Adrenal gland (tissue), 12 donors: ENCODE results near the gene ERICH6. TPM values are rescaled to one million over a fixed set of nuclear protein-coding genes. Genes with fewer than 3 reads are reported as not detected.

Source experiments
- DNase-seq, 7 donors: peaks; one replicate each; pipeline ENCODE4 v3.0.0-alpha.2; 2019 to 2020
- H3K27ac ChIP-seq, 5 donors: fragments of 200-600 bp; sonication (generic) in 4 of 5; 1 replicate in 3 of 5; 2 replicates in 2 of 5; pipeline versions ENCODE4 v1.5.1 to v1.8.0; 2016 to 2020; ENCODE audit warnings: mild to moderate bottlenecking in 1 of 5
- H3K27me3 ChIP-seq: fragments of 200-600 bp; 2 replicates; pipeline ENCODE4 v1.8.0; 2021
- H3K36me3 ChIP-seq, 2 donors: fragments of 200-600 bp; replicated peaks in 1 of 2; 1 replicate in 1 of 2; 2 replicates in 1 of 2; pipeline versions ENCODE4 v1.5.1 to v1.8.0; 2018 to 2022
- H3K4me1 ChIP-seq, 2 donors: fragments of 200-600 bp; replicated peaks in 1 of 2; 1 replicate in 1 of 2; 2 replicates in 1 of 2; pipeline versions ENCODE4 v1.5.1 to v1.8.0; 2018 to 2021
- H3K4me3 ChIP-seq, 4 donors: fragments of 200-600 bp; sonication (generic) in 3 of 4; one replicate each; pipeline ENCODE4 v1.5.1; 2016 to 2018
- H3K9me3 ChIP-seq, 3 donors: fragments of 200-600 bp; sonication (generic) in 1 of 3; replicated peaks in 1 of 3; 1 replicate in 2 of 3; 2 replicates in 1 of 3; pipeline versions ENCODE4 v1.5.1 to v1.8.0; 2016 to 2021
- POLR2A ChIP-seq, 2 donors: fragments of 450-650 bp; IDR thresholded peaks; one replicate each; pipeline ENCODE4 v1.6.1; 2017; ENCODE audit warnings: antibody characterized with exemption in 2 of 2, mild to moderate bottlenecking in 2 of 2, moderate library complexity in 1 of 2
- WGBS, 4 donors: extraction: QIAGEN DNeasy Blood & Tissue Kit in 2 of 4; methylation state at CpG; one replicate each; pipeline versions ENCODE4 v1.1.5 to v1.1.7; 2013 to 2017; 5-methylcytosine and 5-hydroxymethylcytosine counted together
- intact Hi-C, 2 donors: fragments of 100-400 bp; cut with DNase I; formaldehyde crosslinking; loops; one replicate each; pipeline versions ENCODE4 v1.14.1 to v1.15.0; 2022 to 2023
- polyA plus RNA-seq, 3 donors: library from polyadenylated mRNA; stranded (reverse); fragments of 200-250 nt in 2 of 3; fragments of 350-450 nt in 1 of 3; fragmentation: Illumina TruSeq in 1 of 3; extraction: RNeasy Lipid Tissue Mini Kit (QIAGEN cat#74804) in 1 of 3; gene quantifications; one replicate each; pipeline ENCODE4 v1.2.3, GENCODE V29; 2013 to 2014
- total RNA-seq, 9 donors: library from RNA; depleted of rRNA in 4 of 9; stranded (reverse); fragments of >200 nt in 4 of 9; fragments of 120-200 nt in 1 of 9; fragmentation: NEBNext Ultra II Directional in 1 of 9; extraction: Animal tissue kit (Norgen Biotek cat#: 25700) in 1 of 9; gene quantifications; one replicate each; pipeline versions ENCODE4 v1.1.0 to v1.2.4, GENCODE V29; 2013 to 2023
- TF ChIP-seq, protein P1 (sequence below), 6 experiments: fragments of 450-650 bp in 4 of 6; fragments of 200-600 bp in 2 of 6; sonication (generic) in 1 of 6; IDR thresholded peaks; 1 replicate in 5 of 6; 2 replicates in 1 of 6; pipeline versions ENCODE4 v1.5.1 to v1.8.0; 2016 to 2021; ENCODE audit warnings: antibody characterized with exemption in 6 of 6, mild to moderate bottlenecking in 2 of 6, moderate library complexity in 1 of 6
- donor health status: healthy with polysubstance abuse.
- donor health status: Bipolar disorder and iron deficiency.
- donor health status: DM: yes; HTN: yes; CAD: no.
- donor health status: DM: no; HTN: no; CAD: no.
- donor health status: DM: no; HTN: no; CAD: no.
- donor health status: DM: yes; HTN: yes; CAD: no.

The ERICH6 gene
- total and polyA plus RNA-seq, 12 donors: 0.22 to 0.55 (median 0.46) TPM; not detected in 8

DNA sequence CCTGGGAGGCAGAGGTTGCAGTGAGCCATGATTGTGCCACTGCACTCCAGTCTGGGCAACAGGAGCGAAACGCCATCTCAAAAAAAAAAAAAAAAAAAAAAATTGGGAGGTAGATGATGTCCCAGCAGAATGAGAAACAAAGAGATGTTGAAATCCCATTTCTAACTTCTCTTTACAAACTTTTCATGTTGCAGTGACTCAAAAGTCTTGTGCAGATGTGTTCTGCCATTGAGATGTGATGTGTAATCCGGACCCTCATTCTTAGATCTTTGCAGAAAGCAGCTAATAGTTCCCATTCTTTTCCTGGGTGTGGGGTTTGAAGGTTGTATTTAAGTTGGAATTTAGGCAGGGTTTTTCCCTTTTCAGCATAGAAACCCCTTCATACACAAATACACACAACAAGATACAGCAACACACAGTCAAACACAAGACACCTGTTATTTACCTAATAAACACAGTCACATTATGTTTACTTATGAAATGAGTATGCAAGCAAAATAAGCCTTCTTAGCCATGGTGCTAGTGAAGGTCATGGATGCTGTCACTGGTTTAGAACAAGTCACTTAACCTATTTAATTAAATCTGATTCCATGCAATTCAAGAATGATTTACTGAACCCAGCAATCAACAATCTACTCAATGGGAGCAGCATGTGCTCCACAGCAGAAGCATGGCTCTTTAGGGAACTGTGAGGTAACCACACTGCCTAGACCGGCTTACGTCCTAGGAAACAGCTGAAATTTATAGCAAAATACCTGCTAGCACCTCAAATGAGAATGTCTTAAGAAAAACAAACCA, 44.4 kb upstream of the ERICH6 start:
- H3K27ac ChIP-seq: peak overlapping the region; percentile 41 to 87 (median 75)
- intact Hi-C loops: no loop called here

DNA sequence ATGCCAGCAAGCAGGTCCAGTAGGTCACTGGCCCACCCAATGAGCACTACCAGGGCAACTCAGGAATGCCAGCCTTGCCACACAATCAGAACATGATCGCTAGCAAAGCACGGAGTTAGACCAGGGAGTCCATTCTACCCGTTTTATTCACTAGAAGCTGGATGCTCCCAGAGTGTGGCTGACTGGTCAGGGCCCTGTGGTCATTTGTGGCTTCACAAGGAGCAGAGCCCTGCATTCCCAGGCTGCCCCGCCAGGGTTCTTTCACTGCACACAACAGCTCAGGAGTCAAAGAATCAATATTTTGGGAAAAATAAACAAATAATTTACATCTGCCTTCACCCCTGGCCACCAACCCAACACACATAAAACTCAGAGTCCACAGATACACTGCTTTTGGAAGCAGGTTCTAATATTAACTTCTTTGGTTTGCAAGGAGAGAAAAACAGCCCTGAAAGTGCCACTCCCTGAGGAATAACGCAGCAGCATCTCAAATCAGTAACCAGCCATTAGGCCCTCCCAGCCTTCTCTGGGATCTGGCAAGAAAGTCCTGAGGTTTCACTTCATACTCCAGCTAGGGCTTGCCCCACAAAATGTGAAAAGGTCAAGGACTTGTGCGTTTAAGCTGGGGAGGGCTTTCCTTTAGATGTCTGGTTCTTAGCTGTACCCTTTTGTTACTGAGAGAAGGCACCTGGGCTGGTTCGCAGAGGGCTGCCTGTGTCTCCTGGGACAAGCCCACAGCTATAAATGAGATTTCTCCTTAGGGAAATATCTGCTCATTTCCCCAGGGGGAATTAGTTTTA, 43.3 kb upstream of the ERICH6 start:
- H3K4me3 ChIP-seq: no peak overlapping the region
- H3K9me3 ChIP-seq: no peaks in the 10 kb centered on the region
- H3K27me3 ChIP-seq: no peaks in the 10 kb centered on the region
- TF ChIP-seq, protein P1, sequence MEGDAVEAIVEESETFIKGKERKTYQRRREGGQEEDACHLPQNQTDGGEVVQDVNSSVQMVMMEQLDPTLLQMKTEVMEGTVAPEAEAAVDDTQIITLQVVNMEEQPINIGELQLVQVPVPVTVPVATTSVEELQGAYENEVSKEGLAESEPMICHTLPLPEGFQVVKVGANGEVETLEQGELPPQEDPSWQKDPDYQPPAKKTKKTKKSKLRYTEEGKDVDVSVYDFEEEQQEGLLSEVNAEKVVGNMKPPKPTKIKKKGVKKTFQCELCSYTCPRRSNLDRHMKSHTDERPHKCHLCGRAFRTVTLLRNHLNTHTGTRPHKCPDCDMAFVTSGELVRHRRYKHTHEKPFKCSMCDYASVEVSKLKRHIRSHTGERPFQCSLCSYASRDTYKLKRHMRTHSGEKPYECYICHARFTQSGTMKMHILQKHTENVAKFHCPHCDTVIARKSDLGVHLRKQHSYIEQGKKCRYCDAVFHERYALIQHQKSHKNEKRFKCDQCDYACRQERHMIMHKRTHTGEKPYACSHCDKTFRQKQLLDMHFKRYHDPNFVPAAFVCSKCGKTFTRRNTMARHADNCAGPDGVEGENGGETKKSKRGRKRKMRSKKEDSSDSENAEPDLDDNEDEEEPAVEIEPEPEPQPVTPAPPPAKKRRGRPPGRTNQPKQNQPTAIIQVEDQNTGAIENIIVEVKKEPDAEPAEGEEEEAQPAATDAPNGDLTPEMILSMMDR (IDR thresholded peaks at IDR 0.05): no peak
- no peak for TF ChIP-seq POLR2A (IDR thresholded peaks at IDR 0.05)
- H3K36me3 ChIP-seq: peaks cover 0 to 5% of the 10 kb centered on the region in 2 donors
- WGBS, 4 donors: 56 to 64% (median 63%) methylated on average over 5 to 7 of the region's 7 CpGs
- H3K27ac ChIP-seq: peak overlapping the region; percentile 41 to 87 (median 75)
- intact Hi-C loops: no loop called here
- peak in 1 of 7 donors; percentile 40 for DNase-seq
- H3K4me1 ChIP-seq: peaks cover 72 to 97% of the 10 kb centered on the region in 2 donors

More for the DNA sequence above, 44.4 kb upstream of the ERICH6 start:
- no peaks in the 10 kb centered on the region for H3K27me3 ChIP-seq
- DNase-seq: peak in 2 of 7 donors; percentile 8 to 18
- H3K36me3 ChIP-seq: peaks cover 0 to 5% of the 10 kb centered on the region in 2 donors
- peaks cover 74 to 97% of the 10 kb centered on the region in 2 donors for H3K4me1 ChIP-seq
- H3K4me3 ChIP-seq: no peak overlapping the region
- TF ChIP-seq POLR2A (IDR thresholded peaks at IDR 0.05): peak in 1 of 2 donors; percentile 31
- TF ChIP-seq, protein P1 (IDR thresholded peaks at IDR 0.05): no peak
- no peaks in the 10 kb centered on the region for H3K9me3 ChIP-seq
- 40 to 65% (median 44%) methylated on average over 5 of the region's 5 CpGs for WGBS, 4 donors

DNA sequence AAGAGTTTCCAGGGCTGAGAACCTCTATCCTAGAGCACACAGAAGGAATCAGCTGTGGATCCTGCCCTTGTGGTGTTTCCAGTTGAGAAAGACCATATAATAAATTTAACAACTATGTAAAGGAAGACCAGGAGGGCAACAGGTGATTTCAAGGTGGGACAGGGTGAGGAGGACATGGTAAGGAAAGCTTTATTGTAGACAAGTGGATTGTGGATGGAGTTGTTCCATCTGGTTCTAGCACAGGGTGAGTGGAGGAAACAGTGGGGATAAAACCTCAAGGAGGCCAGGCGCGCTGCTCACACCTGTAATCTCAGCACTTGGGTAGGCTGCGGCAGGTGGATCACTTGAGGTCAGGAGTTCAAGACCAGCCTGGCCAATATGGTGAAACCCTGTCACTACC, 42.1 kb upstream of the ERICH6 start:
- WGBS, 4 donors: 98 to 100% (median 99%) methylated on average over 3 of the region's 3 CpGs
- Histone ChIP-seq H3K4me3 (no peak overlapping the region), H3K27ac (peak overlapping the region in 3 of 5 donors; percentile 78 to 87 (median 85)), H3K36me3 (peaks cover 0 to 5% of the 10 kb centered on the region in 2 donors), H3K9me3 (no peaks in the 10 kb centered on the region), H3K27me3 (no peaks in the 10 kb centered on the region), H3K4me1 (peaks cover 77 to 97% of the 10 kb centered on the region in 2 donors)
- TF ChIP-seq, protein P1 (IDR thresholded peaks at IDR 0.05): no peak
- no peak for TF ChIP-seq POLR2A (IDR thresholded peaks at IDR 0.05)
- peak in 1 of 7 donors; percentile 19 for DNase-seq
- intact Hi-C loops: no loop called here

DNA sequence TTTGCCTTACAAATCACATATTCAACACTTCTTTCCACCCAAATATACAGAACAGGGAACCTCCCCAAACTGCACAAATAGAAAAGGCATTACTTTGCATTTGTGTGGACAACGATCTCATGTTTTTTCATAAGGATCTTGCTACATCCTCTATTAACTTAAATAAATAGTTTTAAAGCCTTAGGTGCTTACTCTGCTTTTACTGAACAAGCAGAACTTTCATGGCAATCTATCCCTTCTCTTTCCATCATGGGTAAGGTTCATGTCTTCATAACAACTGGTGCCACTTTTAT, 41.1 kb upstream of the ERICH6 start:
- no peak overlapping the region for H3K4me3 ChIP-seq
- 21 to 28% (median 23%) methylated on average over 1 of the region's 1 CpG for WGBS, 4 donors
- H3K36me3 ChIP-seq: peaks cover 0 to 5% of the 10 kb centered on the region in 2 donors
- H3K9me3 ChIP-seq: no peaks in the 10 kb centered on the region
- no peak for DNase-seq
- peaks cover 75 to 97% of the 10 kb centered on the region in 2 donors for H3K4me1 ChIP-seq
- intact Hi-C loops: no loop called here
- TF ChIP-seq, protein P1 (IDR thresholded peaks at IDR 0.05): no peak
- TF ChIP-seq POLR2A (IDR thresholded peaks at IDR 0.05): no peak
- no peaks in the 10 kb centered on the region for H3K27me3 ChIP-seq
- peak overlapping the region in 4 of 5 donors; percentile 38 to 89 (median 86) for H3K27ac ChIP-seq
